LNCaP clone FGC (cell line): ENCODE data around the gene RAB22A.

ENCODE experiments used
- DNase-seq: peaks from one replicate; pipeline ENCODE4 v3.0.0-alpha.2; 2011; ENCODE audit warnings: low read depth
- H3K4me3 ChIP-seq: 2 replicates; pipeline ENCODE4 v1.5.1; 2011; ENCODE audit warnings: mild to moderate bottlenecking, low read depth, low read length, control low read depth
- CTCF ChIP-seq: IDR thresholded peaks from 2 replicates; pipeline ENCODE4 v1.5.1; 2012; ENCODE audit warnings: mild to moderate bottlenecking; ENCODE audit not compliant: control insufficient read depth, insufficient read depth; ENCODE audit errors: extremely low read depth

Gene RAB22A

GRCh38 chr20:58381627-58382026, 72.1 kb downstream of the RAB22A start:
- no peak overlapping the region for H3K4me3 ChIP-seq
- no peak for TF ChIP-seq CTCF
- DNase-seq = no peak

GRCh38 chr20:58382096-58382495, 72.6 kb downstream of the RAB22A start:
- no peak for DNase-seq
- TF ChIP-seq CTCF = no peak
- no peak overlapping the region for H3K4me3 ChIP-seq

- no peak overlapping the region for H3K4me3 ChIP-seq
- no peak for TF ChIP-seq CTCF
- DNase-seq = no peak
Measured at GRCh38 chr20:58384821-58385220, 75.3 kb downstream of the RAB22A start.

- no peak for TF ChIP-seq CTCF
- peak overlapping the region; percentile 49; the same call in 1 of the 2 replicates for H3K4me3 ChIP-seq
- no peak for DNase-seq
Measured at GRCh38 chr20:58388028-58388601, 78.6 kb downstream of the RAB22A start.

- peak; percentile 80 for DNase-seq
- peak within 1 kb of the TSS; percentile 88 for H3K4me3 ChIP-seq
- no peak for TF ChIP-seq CTCF
Measured at GRCh38 chr20:58388882-58389323, 79.4 kb downstream of the RAB22A start, which contains the start of gene VAPB. TSS of gene VAPB (plus strand) at chr20:58389229. CDS start at chr20:58389460, 231 bp downstream.

- H3K4me3 ChIP-seq = peak overlapping the region; percentile 88
- DNase-seq = no peak
- no peak for TF ChIP-seq CTCF
Measured at GRCh38 chr20:58389324-58389967, 79.9 kb downstream of the RAB22A start.

- no peak for DNase-seq
- H3K4me3 ChIP-seq = peak overlapping the region; percentile 88
- TF ChIP-seq CTCF = no peak
Measured at GRCh38 chr20:58389968-58390658, 80.6 kb downstream of the RAB22A start.
